DOHH2 (cell line): ENCODE data around the gene CAMK1G.

Experiments
- H3F3A ChIP-seq: fragments of 200-600 bp; sonication (generic), shearing (Covaris generic); 2 replicates; pipeline ENCODE4 v1.6.0; 2016; ENCODE audit warnings: antibody characterized with exemption, mild to moderate bottlenecking; ENCODE audit not compliant: control insufficient read depth, insufficient read depth
- H3K27ac ChIP-seq: fragments of 200-600 bp; sonication (generic); 2 replicates; pipeline ENCODE4 v1.5.1; 2014; ENCODE audit warnings: low read depth, mild to moderate bottlenecking, low read length, moderate library complexity
- H3K27me3 ChIP-seq: fragments of 200-600 bp; sonication (generic); 2 replicates; pipeline ENCODE4 v1.6.1; 2014; ENCODE audit warnings: mild to moderate bottlenecking, low read length, mixed read lengths; ENCODE audit not compliant: control insufficient read depth
- H3K36me3 ChIP-seq: fragments of 200-600 bp; sonication (generic); 2 replicates; pipeline ENCODE4 v1.6.1; 2014; ENCODE audit warnings: mild to moderate bottlenecking, low read length, moderate library complexity, mixed read lengths; ENCODE audit not compliant: control insufficient read depth
- H3K4me1 ChIP-seq: fragments of 200-600 bp; sonication (generic); 2 replicates; pipeline ENCODE4 v1.6.1; 2014; ENCODE audit warnings: mild to moderate bottlenecking, low read length, mixed read lengths; ENCODE audit not compliant: control insufficient read depth
- H3K4me2 ChIP-seq: fragments of 200-600 bp; sonication (generic); 2 replicates; pipeline ENCODE4 v1.6.0; 2014; ENCODE audit warnings: mild to moderate bottlenecking, low read length, moderate library complexity
- H3K4me3 ChIP-seq: fragments of 200-600 bp; sonication (generic); 2 replicates; pipeline ENCODE4 v1.5.1; 2014; ENCODE audit warnings: mild to moderate bottlenecking, low read length, mixed read lengths
- H3K79me2 ChIP-seq: fragments of 200-600 bp; sonication (generic); 2 replicates; pipeline ENCODE4 v1.6.1; 2014; ENCODE audit warnings: mild to moderate bottlenecking, low read length, mixed read lengths; ENCODE audit not compliant: control insufficient read depth
- H3K9me2 ChIP-seq: fragments of 200-600 bp; sonication (generic); replicated peaks from 2 replicates; pipeline ENCODE4 v1.6.1; 2014; ENCODE audit warnings: mild to moderate bottlenecking, low read length, mixed read lengths; ENCODE audit not compliant: control insufficient read depth
- H3K9me3 ChIP-seq: fragments of 200-600 bp; sonication (generic); 2 replicates; pipeline ENCODE4 v1.6.1; 2014; ENCODE audit warnings: antibody characterized with exemption, low read length, mixed read lengths; ENCODE audit not compliant: control insufficient read depth, insufficient read depth
- H4K20me1 ChIP-seq: fragments of 200-600 bp; sonication (generic); 2 replicates; pipeline ENCODE4 v1.6.0; 2014; ENCODE audit warnings: low read depth, mild to moderate bottlenecking, antibody characterized with exemption, low read length, moderate library complexity; ENCODE audit not compliant: control insufficient read depth, insufficient read depth
- EZH2phosphoT487 ChIP-seq: fragments of 200-600 bp; sonication (generic); IDR thresholded peaks from 2 replicates; pipeline ENCODE4 v1.6.1; 2017; ENCODE audit warnings: borderline replicate concordance, mild to moderate bottlenecking, antibody characterized with exemption, low read length, moderate library complexity, mixed read lengths
- TF ChIP-seq, protein P1 (sequence below): fragments of 200-600 bp; sonication (generic); IDR thresholded peaks from one replicate; pipeline ENCODE4 v1.5.1; 2014; ENCODE audit warnings: antibody characterized with exemption, mild to moderate bottlenecking, low read depth, low read length; ENCODE audit not compliant: poor library complexity, severe bottlenecking

Gene CAMK1G

GRCh38 chr1:209635850-209636249, 52.3 kb downstream of the CAMK1G start:
- H3K27me3 ChIP-seq: no peaks in the 10 kb centered on the region
- no peak overlapping the region for H3K27ac ChIP-seq
- no peaks in the 10 kb centered on the region for H3K9me3 ChIP-seq
- no peak overlapping the region for H3K4me2 ChIP-seq
- no peaks in the 10 kb centered on the region for H3K79me2 ChIP-seq
- H3F3A ChIP-seq: no peaks in the 10 kb centered on the region
- H4K20me1 ChIP-seq: no peaks in the 10 kb centered on the region
- no peaks in the 10 kb centered on the region for H3K36me3 ChIP-seq
- no peaks in the 10 kb centered on the region for H3K4me1 ChIP-seq
- H3K4me3 ChIP-seq: no peak overlapping the region
- TF ChIP-seq, protein P1, sequence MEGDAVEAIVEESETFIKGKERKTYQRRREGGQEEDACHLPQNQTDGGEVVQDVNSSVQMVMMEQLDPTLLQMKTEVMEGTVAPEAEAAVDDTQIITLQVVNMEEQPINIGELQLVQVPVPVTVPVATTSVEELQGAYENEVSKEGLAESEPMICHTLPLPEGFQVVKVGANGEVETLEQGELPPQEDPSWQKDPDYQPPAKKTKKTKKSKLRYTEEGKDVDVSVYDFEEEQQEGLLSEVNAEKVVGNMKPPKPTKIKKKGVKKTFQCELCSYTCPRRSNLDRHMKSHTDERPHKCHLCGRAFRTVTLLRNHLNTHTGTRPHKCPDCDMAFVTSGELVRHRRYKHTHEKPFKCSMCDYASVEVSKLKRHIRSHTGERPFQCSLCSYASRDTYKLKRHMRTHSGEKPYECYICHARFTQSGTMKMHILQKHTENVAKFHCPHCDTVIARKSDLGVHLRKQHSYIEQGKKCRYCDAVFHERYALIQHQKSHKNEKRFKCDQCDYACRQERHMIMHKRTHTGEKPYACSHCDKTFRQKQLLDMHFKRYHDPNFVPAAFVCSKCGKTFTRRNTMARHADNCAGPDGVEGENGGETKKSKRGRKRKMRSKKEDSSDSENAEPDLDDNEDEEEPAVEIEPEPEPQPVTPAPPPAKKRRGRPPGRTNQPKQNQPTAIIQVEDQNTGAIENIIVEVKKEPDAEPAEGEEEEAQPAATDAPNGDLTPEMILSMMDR: no peak
- no peak for TF ChIP-seq EZH2phosphoT487
- H3K9me2 ChIP-seq: no peaks in the 10 kb centered on the region

- no peaks in the 10 kb centered on the region for H3K9me3 ChIP-seq
- H3K36me3 ChIP-seq: no peaks in the 10 kb centered on the region
- no peak overlapping the region for H3K27ac ChIP-seq
Observed at GRCh38 chr1:209641832-209642172, 58.3 kb downstream of the CAMK1G start.

DNA sequence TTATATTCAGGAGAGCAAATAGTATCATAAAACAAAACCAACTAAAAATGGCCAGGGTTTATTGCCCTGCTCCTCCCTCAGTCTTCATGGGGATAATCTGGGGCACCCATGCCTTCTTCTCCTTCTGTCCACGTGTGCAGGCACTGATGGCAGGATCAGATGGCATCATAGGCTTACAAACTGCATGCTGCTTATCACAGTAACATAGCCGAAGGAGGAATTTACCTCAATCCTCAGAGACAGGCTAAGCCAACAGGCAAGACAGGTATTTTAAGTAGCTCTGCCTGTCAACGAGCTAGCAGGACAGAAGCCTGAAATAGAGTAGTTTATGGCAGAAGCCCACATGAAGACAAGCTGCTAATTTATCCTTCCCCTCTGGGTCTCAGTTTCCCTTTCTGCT, 59.3 kb downstream of the CAMK1G start:
- no peaks in the 10 kb centered on the region for H4K20me1 ChIP-seq
- H3K36me3 ChIP-seq: no peaks in the 10 kb centered on the region
- H3K27me3 ChIP-seq: no peaks in the 10 kb centered on the region
- H3K9me2 ChIP-seq: no peaks in the 10 kb centered on the region
- no peaks in the 10 kb centered on the region for H3F3A ChIP-seq
- H3K9me3 ChIP-seq: no peaks in the 10 kb centered on the region
- H3K4me3 ChIP-seq: no peak overlapping the region
- no peaks in the 10 kb centered on the region for H3K4me1 ChIP-seq
- no peak for TF ChIP-seq EZH2phosphoT487
- TF ChIP-seq, protein P1: no peak
- no peak overlapping the region for H3K27ac ChIP-seq
- no peak overlapping the region for H3K4me2 ChIP-seq
- H3K79me2 ChIP-seq: no peaks in the 10 kb centered on the region

More at GRCh38 chr1:209641832-209642172, 58.3 kb downstream of the CAMK1G start:
- Histone ChIP-seq H3K4me2 (no peak overlapping the region), H3K4me3 (no peak overlapping the region), H3K27me3 (no peaks in the 10 kb centered on the region), H3F3A (no peaks in the 10 kb centered on the region), H3K9me2 (no peaks in the 10 kb centered on the region), H3K79me2 (no peaks in the 10 kb centered on the region), H4K20me1 (no peaks in the 10 kb centered on the region), H3K4me1 (no peaks in the 10 kb centered on the region)
- TF ChIP-seq, protein P1: no peak
- TF ChIP-seq EZH2phosphoT487: no peak
